DOHH2 (cell line): ENCODE data around the gene NPHP3.

Source experiments
- H3F3A ChIP-seq: fragments of 200-600 bp; sonication (generic), shearing (Covaris generic); 2 replicates; pipeline ENCODE4 v1.6.0; 2016; ENCODE audit warnings: antibody characterized with exemption, mild to moderate bottlenecking; ENCODE audit not compliant: control insufficient read depth, insufficient read depth
- H3K27ac ChIP-seq: fragments of 200-600 bp; sonication (generic); 2 replicates; pipeline ENCODE4 v1.5.1; 2014; ENCODE audit warnings: low read depth, mild to moderate bottlenecking, low read length, moderate library complexity
- H3K27me3 ChIP-seq: fragments of 200-600 bp; sonication (generic); 2 replicates; pipeline ENCODE4 v1.6.1; 2014; ENCODE audit warnings: mild to moderate bottlenecking, low read length, mixed read lengths; ENCODE audit not compliant: control insufficient read depth
- H3K36me3 ChIP-seq: fragments of 200-600 bp; sonication (generic); 2 replicates; pipeline ENCODE4 v1.6.1; 2014; ENCODE audit warnings: mild to moderate bottlenecking, low read length, moderate library complexity, mixed read lengths; ENCODE audit not compliant: control insufficient read depth
- H3K4me1 ChIP-seq: fragments of 200-600 bp; sonication (generic); 2 replicates; pipeline ENCODE4 v1.6.1; 2014; ENCODE audit warnings: mild to moderate bottlenecking, low read length, mixed read lengths; ENCODE audit not compliant: control insufficient read depth
- H3K4me2 ChIP-seq: fragments of 200-600 bp; sonication (generic); 2 replicates; pipeline ENCODE4 v1.6.0; 2014; ENCODE audit warnings: mild to moderate bottlenecking, low read length, moderate library complexity
- H3K4me3 ChIP-seq: fragments of 200-600 bp; sonication (generic); 2 replicates; pipeline ENCODE4 v1.5.1; 2014; ENCODE audit warnings: mild to moderate bottlenecking, low read length, mixed read lengths
- H3K79me2 ChIP-seq: fragments of 200-600 bp; sonication (generic); 2 replicates; pipeline ENCODE4 v1.6.1; 2014; ENCODE audit warnings: mild to moderate bottlenecking, low read length, mixed read lengths; ENCODE audit not compliant: control insufficient read depth
- H3K9me2 ChIP-seq: fragments of 200-600 bp; sonication (generic); replicated peaks from 2 replicates; pipeline ENCODE4 v1.6.1; 2014; ENCODE audit warnings: mild to moderate bottlenecking, low read length, mixed read lengths; ENCODE audit not compliant: control insufficient read depth
- H3K9me3 ChIP-seq: fragments of 200-600 bp; sonication (generic); 2 replicates; pipeline ENCODE4 v1.6.1; 2014; ENCODE audit warnings: antibody characterized with exemption, low read length, mixed read lengths; ENCODE audit not compliant: control insufficient read depth, insufficient read depth
- H4K20me1 ChIP-seq: fragments of 200-600 bp; sonication (generic); 2 replicates; pipeline ENCODE4 v1.6.0; 2014; ENCODE audit warnings: low read depth, mild to moderate bottlenecking, antibody characterized with exemption, low read length, moderate library complexity; ENCODE audit not compliant: control insufficient read depth, insufficient read depth
- EZH2phosphoT487 ChIP-seq: fragments of 200-600 bp; sonication (generic); IDR thresholded peaks from 2 replicates; pipeline ENCODE4 v1.6.1; 2017; ENCODE audit warnings: borderline replicate concordance, mild to moderate bottlenecking, antibody characterized with exemption, low read length, moderate library complexity, mixed read lengths
- TF ChIP-seq, protein P1 (sequence below): fragments of 200-600 bp; sonication (generic); IDR thresholded peaks from one replicate; pipeline ENCODE4 v1.5.1; 2014; ENCODE audit warnings: antibody characterized with exemption, mild to moderate bottlenecking, low read depth, low read length; ENCODE audit not compliant: poor library complexity, severe bottlenecking

The NPHP3 gene

DNA sequence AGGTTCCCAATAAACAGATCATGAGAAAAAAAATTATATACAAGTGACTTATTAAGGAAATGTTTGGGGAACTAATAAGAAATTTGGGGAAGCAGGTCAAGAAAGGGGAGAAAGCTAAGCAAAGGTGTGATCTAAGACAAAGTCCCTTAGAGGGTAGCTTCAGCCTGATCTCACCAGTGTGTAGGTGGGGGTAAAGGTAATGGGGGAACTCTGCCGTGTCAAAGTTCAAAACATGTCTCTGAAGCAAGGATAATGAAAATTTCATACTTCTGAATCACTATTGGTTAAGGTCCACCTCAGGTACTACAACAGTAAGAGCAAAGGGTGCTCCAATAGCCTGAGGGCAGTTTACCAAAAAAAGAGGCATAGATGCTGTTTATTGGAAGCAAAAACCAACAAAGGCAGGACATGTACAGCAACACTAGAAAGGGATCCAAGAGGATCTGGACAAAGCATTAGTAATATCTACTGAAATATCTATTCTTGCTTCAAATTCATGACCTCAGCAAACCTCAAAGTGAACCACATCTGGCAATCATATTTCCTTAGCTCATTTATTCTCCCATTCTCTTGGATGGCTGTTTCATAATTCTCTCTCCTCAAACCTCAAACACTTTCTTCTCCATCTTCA, 69.5 kb downstream of the NPHP3 start:
- Histone ChIP-seq H3K4me2 (no peak overlapping the region), H4K20me1 (no peaks in the 10 kb centered on the region), H3K9me3 (no peaks in the 10 kb centered on the region)

DNA sequence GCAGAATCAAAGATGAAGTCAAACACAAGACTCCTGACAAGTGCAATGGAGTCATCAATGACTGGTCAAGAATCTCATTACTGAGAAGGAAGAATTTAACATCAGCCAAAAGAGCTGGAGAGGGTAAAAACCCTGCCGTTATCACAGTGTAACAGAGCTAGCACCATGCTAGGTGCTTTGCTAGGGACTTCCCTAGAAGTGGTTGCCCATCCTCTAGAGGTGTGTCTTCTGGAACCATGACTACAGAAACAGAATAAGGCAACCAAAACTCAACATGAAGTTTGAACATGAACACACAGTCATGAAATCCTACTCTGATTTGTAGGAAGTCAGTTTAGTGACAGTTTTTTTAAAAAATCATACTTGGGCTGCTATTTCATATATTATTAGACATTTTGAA, 72.1 kb downstream of the NPHP3 start:
- H3K4me2 ChIP-seq, result no peak overlapping the region
- no peaks in the 10 kb centered on the region for H4K20me1 ChIP-seq
- no peak overlapping the region for H3K4me3 ChIP-seq
- H3K4me1 ChIP-seq, result peaks cover 6% of the 10 kb centered on the region
- no peaks in the 10 kb centered on the region for H3K9me3 ChIP-seq
- H3K9me2 ChIP-seq, result no peaks in the 10 kb centered on the region
- peaks cover 5% of the 10 kb centered on the region; the same call in 1 of the 2 replicates for H3K79me2 ChIP-seq
- TF ChIP-seq, protein P1, sequence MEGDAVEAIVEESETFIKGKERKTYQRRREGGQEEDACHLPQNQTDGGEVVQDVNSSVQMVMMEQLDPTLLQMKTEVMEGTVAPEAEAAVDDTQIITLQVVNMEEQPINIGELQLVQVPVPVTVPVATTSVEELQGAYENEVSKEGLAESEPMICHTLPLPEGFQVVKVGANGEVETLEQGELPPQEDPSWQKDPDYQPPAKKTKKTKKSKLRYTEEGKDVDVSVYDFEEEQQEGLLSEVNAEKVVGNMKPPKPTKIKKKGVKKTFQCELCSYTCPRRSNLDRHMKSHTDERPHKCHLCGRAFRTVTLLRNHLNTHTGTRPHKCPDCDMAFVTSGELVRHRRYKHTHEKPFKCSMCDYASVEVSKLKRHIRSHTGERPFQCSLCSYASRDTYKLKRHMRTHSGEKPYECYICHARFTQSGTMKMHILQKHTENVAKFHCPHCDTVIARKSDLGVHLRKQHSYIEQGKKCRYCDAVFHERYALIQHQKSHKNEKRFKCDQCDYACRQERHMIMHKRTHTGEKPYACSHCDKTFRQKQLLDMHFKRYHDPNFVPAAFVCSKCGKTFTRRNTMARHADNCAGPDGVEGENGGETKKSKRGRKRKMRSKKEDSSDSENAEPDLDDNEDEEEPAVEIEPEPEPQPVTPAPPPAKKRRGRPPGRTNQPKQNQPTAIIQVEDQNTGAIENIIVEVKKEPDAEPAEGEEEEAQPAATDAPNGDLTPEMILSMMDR, result no peak
- no peak for TF ChIP-seq EZH2phosphoT487
- no peaks in the 10 kb centered on the region for H3F3A ChIP-seq
- H3K36me3 ChIP-seq, result no peaks in the 10 kb centered on the region
- no peak overlapping the region for H3K27ac ChIP-seq
- no peaks in the 10 kb centered on the region for H3K27me3 ChIP-seq

More for the DNA sequence above, 69.5 kb downstream of the NPHP3 start:
- no peak overlapping the region for H3K4me3 ChIP-seq
- no peaks in the 10 kb centered on the region for H3F3A ChIP-seq
- peaks cover 7% of the 10 kb centered on the region for H3K4me1 ChIP-seq
- H3K27ac ChIP-seq, result no peak overlapping the region
- TF ChIP-seq EZH2phosphoT487, result no peak
- TF ChIP-seq, protein P1, result no peak
- H3K9me2 ChIP-seq, result no peaks in the 10 kb centered on the region
- no peaks in the 10 kb centered on the region for H3K27me3 ChIP-seq
- H3K79me2 ChIP-seq, result peaks cover 16% of the 10 kb centered on the region
- H3K36me3 ChIP-seq, result no peaks in the 10 kb centered on the region

DNA sequence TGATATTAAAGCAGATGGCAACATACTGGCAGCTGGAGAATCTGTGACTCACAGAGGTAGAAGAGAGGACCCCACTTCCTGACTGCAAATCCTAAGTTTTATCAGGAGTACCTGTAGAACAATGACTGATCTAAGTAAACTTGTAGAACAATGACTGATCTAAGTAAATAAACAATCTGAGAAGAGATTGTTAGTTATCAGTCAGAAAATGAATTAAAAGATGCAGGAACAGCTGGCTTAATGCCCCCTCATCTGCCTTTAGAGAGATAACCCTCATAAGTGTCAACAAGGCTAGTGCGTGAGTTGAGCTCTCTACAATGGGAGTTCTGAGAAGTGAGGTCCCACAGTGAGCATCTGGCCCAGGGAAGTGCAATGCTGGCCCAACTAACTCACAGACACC, 77.2 kb downstream of the NPHP3 start:
- TF ChIP-seq EZH2phosphoT487, result no peak
- TF ChIP-seq, protein P1, result no peak
- peaks cover 6% of the 10 kb centered on the region for H3K36me3 ChIP-seq
- H3K9me3 ChIP-seq, result no peaks in the 10 kb centered on the region

More for the DNA sequence above, 77.2 kb downstream of the NPHP3 start:
- Histone ChIP-seq H3K27ac (no peak overlapping the region), H3K4me1 (peaks cover 13% of the 10 kb centered on the region), H4K20me1 (no peaks in the 10 kb centered on the region), H3K9me2 (no peaks in the 10 kb centered on the region), H3K4me2 (no peak overlapping the region), H3K79me2 (peaks cover under 1% of the 10 kb centered on the region; the same call in 1 of the 2 replicates), H3F3A (0 out of 2 replicates have a peak, but pooled peaks cover 2% of the 10 kb centered on the region), H3K4me3 (no peak overlapping the region), H3K27me3 (no peaks in the 10 kb centered on the region)
